Neuronal stem cell (in vitro differentiated cells): ENCODE measurements around the gene FPR3.

Experiments
- DNase-seq: peaks from one replicate; pipeline ENCODE4 v3.0.0-alpha.2; 2013; ENCODE audit warnings: low spot score
- H2AFZ ChIP-seq: one replicate; pipeline ENCODE4 v1.6.1; 2013; ENCODE audit warnings: mild to moderate bottlenecking, low read length, inconsistent platforms
- H2AK5ac ChIP-seq: 2 replicates; pipeline ENCODE4 v1.6.1; 2013; ENCODE audit warnings: low read depth, mild to moderate bottlenecking, inconsistent platforms, low read length, moderate library complexity, mixed read lengths
- H2BK120ac ChIP-seq: 2 replicates; pipeline ENCODE4 v1.6.1; 2013; ENCODE audit warnings: low read depth, mild to moderate bottlenecking, inconsistent platforms, low read length, moderate library complexity, mixed read lengths
- H2BK12ac ChIP-seq: one replicate; pipeline ENCODE4 v1.6.1; 2013; ENCODE audit warnings: low read length, inconsistent platforms
- H2BK15ac ChIP-seq: 2 replicates; pipeline ENCODE4 v1.6.1; 2013; ENCODE audit warnings: mild to moderate bottlenecking, low read length, inconsistent platforms, mixed read lengths
- H2BK5ac ChIP-seq: one replicate; pipeline ENCODE4 v1.6.1; 2013; ENCODE audit warnings: inconsistent platforms, mild to moderate bottlenecking, low read length, moderate library complexity
- H3K14ac ChIP-seq: one replicate; pipeline ENCODE4 v1.6.1; 2013; ENCODE audit warnings: low read length, inconsistent platforms
- H3K18ac ChIP-seq: 2 replicates; pipeline ENCODE4 v1.6.1; 2013; ENCODE audit warnings: low read length, inconsistent platforms
- H3K23ac ChIP-seq: 2 replicates; pipeline ENCODE4 v1.6.1; 2013; ENCODE audit warnings: low read depth, mild to moderate bottlenecking, mixed read lengths, low read length, inconsistent platforms; ENCODE audit not compliant: poor library complexity
- H3K27ac ChIP-seq: replicated peaks from 3 replicates; pipeline ENCODE4 v1.5.1; 2013; ENCODE audit warnings: low read length, inconsistent platforms
- H3K27me3 ChIP-seq, 3 experiments: 2 replicates each; pipeline ENCODE4 v1.6.1; 2013; ENCODE audit warnings: low read length in 3 of 3, mild to moderate bottlenecking in 2 of 3, inconsistent platforms in 1 of 3, low read depth in 1 of 3, mixed read lengths in 1 of 3, moderate library complexity in 1 of 3; ENCODE audit not compliant: control insufficient read depth in 3 of 3, insufficient read depth in 3 of 3
- H3K36me3 ChIP-seq, 2 donors: replicated peaks in 1 of 2; 2 replicates each; pipeline ENCODE4 v1.6.1; 2013; ENCODE audit warnings: low read length in 2 of 2; ENCODE audit not compliant: control insufficient read depth in 2 of 2, insufficient read depth in 2 of 2
- H3K4ac ChIP-seq: 2 replicates; pipeline ENCODE4 v1.6.1; 2013; ENCODE audit warnings: inconsistent platforms, mild to moderate bottlenecking, low read length, moderate library complexity
- H3K4me1 ChIP-seq, 2 donors: 1 replicate in 1 of 2; 2 replicates in 1 of 2; pipeline ENCODE4 v1.6.1; 2013; ENCODE audit warnings: low read length in 2 of 2, low read depth in 1 of 2; ENCODE audit not compliant: control insufficient read depth in 2 of 2, insufficient read depth in 1 of 2
- H3K4me2 ChIP-seq: one replicate; pipeline ENCODE4 v1.6.1; 2013; ENCODE audit warnings: mild to moderate bottlenecking, low read length, inconsistent platforms; ENCODE audit not compliant: insufficient read depth, poor library complexity, severe bottlenecking
- H3K4me3 ChIP-seq, 2 donors: 2 replicates each; pipeline ENCODE4 v1.5.1; 2013; ENCODE audit warnings: low read length in 2 of 2, mild to moderate bottlenecking in 2 of 2, inconsistent platforms in 1 of 2, moderate library complexity in 1 of 2
- H3K79me1 ChIP-seq: one replicate; pipeline ENCODE4 v1.6.1; 2013; ENCODE audit warnings: low read depth, mild to moderate bottlenecking, inconsistent platforms, low read length, moderate library complexity
- H3K9ac ChIP-seq: one replicate; pipeline ENCODE4 v1.6.1; 2013; ENCODE audit warnings: mild to moderate bottlenecking, low read depth, low read length, inconsistent platforms; ENCODE audit not compliant: poor library complexity
- H3K9me3 ChIP-seq, 2 donors: replicated peaks in 1 of 2; 2 replicates each; pipeline versions ENCODE3 to v1.6.1; 2013; ENCODE audit warnings: low read length in 2 of 2, mild to moderate bottlenecking in 2 of 2, inconsistent platforms in 1 of 2, low read depth in 1 of 2, mixed read lengths in 1 of 2, moderate library complexity in 1 of 2; ENCODE audit not compliant: control insufficient read depth in 2 of 2, insufficient read depth in 1 of 2
- H4K8ac ChIP-seq: one replicate; pipeline ENCODE4 v1.6.1; 2013; ENCODE audit warnings: low read depth, mild to moderate bottlenecking, inconsistent platforms, low read length, moderate library complexity
- H4K91ac ChIP-seq: one replicate; pipeline ENCODE4 v1.6.1; 2013; ENCODE audit warnings: low read length, low read depth, mild to moderate bottlenecking, inconsistent platforms; ENCODE audit not compliant: poor library complexity
- WGBS, 2 donors: extraction: QIAGEN DNeasy Blood & Tissue Kit; methylation state at CpG; one replicate each; pipeline ENCODE4 v1.1.7; 2013; ENCODE audit warnings: missing lambda C conversion rate in 2 of 2, mixed read lengths in 1 of 2; ENCODE audit not compliant: insufficient read length in 2 of 2, insufficient replicate concordance in 1 of 2; ENCODE audit errors: extremely low coverage in 2 of 2; 5-methylcytosine and 5-hydroxymethylcytosine counted together

FPR3 gene

GRCh38 chr19:51783372-51783771 lies 11.6 kb upstream of the FPR3 start:
- Histone ChIP-seq H2BK120ac (no peak overlapping the region), H4K91ac (no peak overlapping the region), H3K27me3 (peaks cover 0 to 7% (median 0%) of the 10 kb centered on the region in 3 experiments), H3K27ac (no peak overlapping the region), H2BK15ac (no peak overlapping the region), H2BK12ac (no peak overlapping the region), H3K36me3 (no peaks in the 10 kb centered on the region), H2BK5ac (no peak overlapping the region), H3K9ac (no peak overlapping the region), H3K4me1 (no peaks in the 10 kb centered on the region), H3K14ac (no peak overlapping the region), H3K4ac (no peak overlapping the region), H3K4me2 (no peak overlapping the region), H3K9me3 (peaks cover 0 to 2% of the 10 kb centered on the region in 2 donors), H3K18ac (no peak overlapping the region), H4K8ac (no peak overlapping the region), H2AFZ (no peak overlapping the region), H3K4me3 (no peak overlapping the region), H3K23ac (no peak overlapping the region), H2AK5ac (no peak overlapping the region), H3K79me1 (no peaks in the 10 kb centered on the region)
- no CpG with 5 or more reads among the region's 3 CpGs for WGBS, 2 donors
- no peak for DNase-seq

GRCh38 chr19:51784109-51784785 lies 10.7 kb upstream of the FPR3 start:
- Histone ChIP-seq H2BK5ac (no peak overlapping the region), H4K91ac (no peak overlapping the region), H2AK5ac (no peak overlapping the region), H3K18ac (no peak overlapping the region), H2BK15ac (no peak overlapping the region), H3K4me3 (no peak overlapping the region), H3K79me1 (no peaks in the 10 kb centered on the region), H3K27ac (no peak overlapping the region), H3K14ac (no peak overlapping the region), H2BK120ac (no peak overlapping the region), H3K4me1 (no peaks in the 10 kb centered on the region), H2BK12ac (no peak overlapping the region), H3K9ac (no peak overlapping the region), H3K23ac (no peak overlapping the region), H3K27me3 (peaks cover 0 to 2% (median 0%) of the 10 kb centered on the region in 3 experiments), H3K9me3 (peaks cover 0 to 2% of the 10 kb centered on the region in 2 donors), H3K4ac (no peak overlapping the region), H4K8ac (no peak overlapping the region), H3K36me3 (no peaks in the 10 kb centered on the region), H3K4me2 (no peak overlapping the region), H2AFZ (no peak overlapping the region)
- no peak for DNase-seq
- WGBS, 2 donors, result no CpG with 5 or more reads among the region's 6 CpGs

GRCh38 chr19:51784922-51785690 lies 9.9 kb upstream of the FPR3 start:
- no peak overlapping the region for H4K8ac ChIP-seq
- no peak overlapping the region for H2BK15ac ChIP-seq
- peaks cover 0 to 2% of the 10 kb centered on the region in 2 donors for H3K9me3 ChIP-seq
- no peak overlapping the region for H3K4me3 ChIP-seq
- no peak overlapping the region for H3K9ac ChIP-seq
- H2AFZ ChIP-seq, result no peak overlapping the region
- no peak overlapping the region for H2BK12ac ChIP-seq
- no peak overlapping the region for H3K14ac ChIP-seq
- no peaks in the 10 kb centered on the region for H3K36me3 ChIP-seq
- no peak overlapping the region for H3K4ac ChIP-seq
- WGBS, 2 donors, result no CpG with 5 or more reads among the region's 6 CpGs
- no peaks in the 10 kb centered on the region for H3K79me1 ChIP-seq
- H3K27ac ChIP-seq, result no peak overlapping the region
- peaks cover 0 to 2% (median 0%) of the 10 kb centered on the region in 3 experiments for H3K27me3 ChIP-seq
- no peaks in the 10 kb centered on the region for H3K4me1 ChIP-seq
- no peak for DNase-seq
- no peak overlapping the region for H2BK5ac ChIP-seq
- no peak overlapping the region for H2AK5ac ChIP-seq
- no peak overlapping the region for H3K4me2 ChIP-seq
- no peak overlapping the region for H2BK120ac ChIP-seq
- no peak overlapping the region for H3K23ac ChIP-seq
- H3K18ac ChIP-seq, result no peak overlapping the region
- no peak overlapping the region for H4K91ac ChIP-seq
